HG03354 (cell line): ENCODE measurements around the gene HMGN5.

Experiments used
- ATAC-seq: cut with Tn5 transposase; IDR thresholded peaks from one replicate; pipeline ENCODE4 v1.9.1; 2021; ENCODE audit warnings: mild to moderate bottlenecking; ENCODE audit not compliant: unreplicated experiment, poor library complexity, severe bottlenecking

Gene HMGN5, protein sequence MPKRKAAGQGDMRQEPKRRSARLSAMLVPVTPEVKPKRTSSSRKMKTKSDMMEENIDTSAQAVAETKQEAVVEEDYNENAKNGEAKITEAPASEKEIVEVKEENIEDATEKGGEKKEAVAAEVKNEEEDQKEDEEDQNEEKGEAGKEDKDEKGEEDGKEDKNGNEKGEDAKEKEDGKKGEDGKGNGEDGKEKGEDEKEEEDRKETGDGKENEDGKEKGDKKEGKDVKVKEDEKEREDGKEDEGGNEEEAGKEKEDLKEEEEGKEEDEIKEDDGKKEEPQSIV

DNA sequence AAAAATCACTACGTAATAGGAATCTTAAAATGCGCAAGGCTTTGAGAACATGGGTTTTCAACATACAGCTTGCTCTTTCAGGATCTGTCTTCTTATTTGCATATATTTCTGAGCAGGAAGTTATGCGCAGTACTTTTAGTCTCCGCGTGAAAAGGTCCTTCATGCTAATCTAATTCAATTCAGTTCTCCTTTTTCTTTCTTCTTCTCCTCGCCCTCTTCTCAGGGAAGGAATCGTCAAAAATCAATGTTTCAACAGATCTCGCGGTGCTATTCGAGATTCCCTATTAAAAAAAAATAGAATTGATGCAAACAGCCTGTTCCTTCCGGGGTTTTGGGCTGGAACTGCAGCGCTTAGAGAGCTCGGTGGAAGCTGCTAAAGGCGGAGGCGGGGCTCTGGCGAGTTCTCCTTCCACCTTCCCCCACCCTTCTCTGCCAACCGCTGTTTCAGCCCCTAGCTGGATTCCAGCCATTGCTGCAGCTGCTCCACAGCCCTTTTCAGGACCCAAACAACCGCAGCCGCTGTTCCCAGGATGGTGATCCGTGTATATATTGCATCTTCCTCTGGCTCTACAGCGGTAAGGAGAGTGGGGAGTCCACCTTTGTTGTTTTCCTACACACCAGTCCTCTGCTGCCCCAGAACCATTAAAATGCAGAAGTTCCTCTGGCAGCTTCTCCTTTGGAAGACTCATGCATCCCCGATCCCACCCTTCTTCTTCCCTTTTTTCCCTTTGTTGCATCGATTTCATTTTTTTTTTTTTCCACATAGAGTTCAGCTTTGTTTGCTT lies at the start of gene HMGN5, which contains the start of gene SH3BGRL:
Gene HMGN5, minus strand, starts transcription at position 243 of the 785 bp plus-strand sequence. CDS start 80,364 bp downstream, outside the sequence.
Gene SH3BGRL, plus strand, starts transcription at position 432 of the 785 bp plus-strand sequence. Its CDS starts 99 bp downstream, at position 531.
- peak; percentile 97 for ATAC-seq

DNA sequence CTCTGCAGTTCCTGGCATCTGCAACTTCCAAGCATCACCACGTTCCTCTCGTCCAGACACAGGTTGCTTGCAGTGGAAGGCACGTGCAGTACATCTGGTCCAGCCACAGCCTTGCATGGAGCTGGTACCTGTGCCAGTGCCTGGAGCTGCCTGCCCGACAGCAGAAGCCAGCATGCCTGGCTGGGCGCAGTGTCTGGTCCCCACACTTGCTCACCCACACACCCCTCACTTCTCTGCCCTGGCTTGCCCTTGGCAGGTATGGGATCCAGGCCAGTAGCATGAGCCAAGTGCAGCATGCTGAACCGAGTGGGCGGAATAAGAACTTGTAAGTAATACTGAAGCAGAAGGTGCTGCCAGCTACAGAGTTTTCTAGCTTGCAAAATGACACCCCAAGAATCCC lies 40.0 kb upstream of the HMGN5 start:
- no peak for ATAC-seq

DNA sequence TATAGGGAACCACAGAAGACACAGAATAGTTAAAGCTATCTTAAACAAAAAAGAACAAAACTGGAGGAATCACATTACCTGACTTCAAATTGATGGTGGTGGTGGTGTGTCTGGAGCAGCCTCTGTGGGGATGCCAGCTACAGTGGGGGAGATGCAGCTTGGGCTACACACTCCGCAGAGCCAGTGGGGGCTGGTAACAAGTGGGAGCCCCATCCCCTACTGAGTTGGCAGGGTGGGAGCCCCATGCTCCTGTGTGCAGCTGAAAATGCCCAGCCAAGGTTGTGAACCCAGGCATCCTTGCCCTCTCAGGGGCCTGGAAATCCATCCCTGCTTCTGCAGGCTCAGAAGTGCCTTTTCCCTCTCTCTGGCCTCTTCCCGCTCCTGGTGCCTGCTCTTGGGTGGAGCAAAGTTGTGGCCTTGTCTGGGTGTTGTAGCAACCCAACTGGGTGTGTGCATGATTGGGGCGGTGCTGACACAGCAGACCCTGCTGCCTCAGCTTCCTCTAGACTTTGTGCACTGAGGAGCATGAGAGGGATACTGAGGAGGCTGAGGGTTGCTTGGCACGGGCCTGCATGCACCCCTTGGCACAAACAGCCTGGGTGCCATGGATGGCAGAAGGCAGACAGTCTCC lies 39.1 kb upstream of the HMGN5 start:
- no peak for ATAC-seq

DNA sequence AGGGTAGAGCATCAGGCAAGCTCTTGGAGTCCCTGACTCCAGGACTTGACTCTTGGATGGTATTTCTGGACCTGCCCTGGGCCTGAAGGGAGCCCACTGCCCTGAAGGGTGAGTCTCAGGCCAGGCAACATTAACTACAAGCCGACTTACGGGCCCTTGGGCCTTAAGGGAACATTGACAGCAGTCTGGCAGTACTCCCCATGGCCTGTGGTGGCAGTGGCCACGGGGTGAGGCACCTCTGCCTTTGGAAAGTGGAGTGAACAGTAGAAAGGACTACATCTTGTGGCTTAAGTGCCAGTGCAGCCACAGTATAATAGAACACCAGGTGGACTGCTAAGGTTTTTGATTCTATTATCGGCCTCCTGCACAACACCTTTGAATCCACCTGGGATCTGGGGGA lies 36.5 kb upstream of the HMGN5 start:
- ATAC-seq: no peak

DNA sequence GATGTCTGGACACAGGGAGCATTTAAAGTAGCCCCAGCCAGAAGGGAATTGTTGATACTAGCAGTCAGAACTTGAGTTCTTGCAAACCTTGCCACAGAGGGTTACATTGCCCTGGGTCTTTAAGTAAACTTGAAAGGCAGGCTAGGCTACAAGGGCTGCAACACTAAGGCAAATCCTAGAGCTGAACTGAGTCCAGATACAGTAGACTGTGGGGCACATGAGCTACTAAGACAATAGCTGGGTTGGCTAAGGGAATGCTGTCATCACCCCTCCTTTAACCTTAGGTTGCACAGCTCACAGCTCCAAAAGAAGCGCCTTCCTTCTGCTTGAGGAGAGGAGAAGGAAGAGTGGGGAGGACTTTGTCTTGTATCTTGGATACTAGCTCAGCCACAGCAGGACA lies 35.8 kb upstream of the HMGN5 start:
- ATAC-seq: no peak

DNA sequence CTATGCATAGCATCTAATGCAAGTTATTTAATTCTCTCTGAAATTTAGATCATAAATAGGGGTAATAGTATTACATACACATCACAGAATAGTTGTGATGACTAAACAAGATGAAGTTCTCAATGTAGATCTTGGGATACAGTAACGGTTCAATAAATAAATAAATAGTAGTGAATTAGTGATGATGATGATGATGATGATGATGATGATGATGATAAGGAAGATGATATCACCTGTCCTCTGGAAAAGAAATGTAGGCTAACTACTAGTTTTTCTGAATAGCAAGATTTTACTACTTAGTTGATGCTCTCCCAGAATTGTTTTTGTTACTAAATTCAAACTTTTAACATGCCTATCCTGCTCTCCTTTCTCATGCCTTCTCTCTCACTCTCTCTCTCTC lies 30.5 kb upstream of the HMGN5 start:
- ATAC-seq: no peak

DNA sequence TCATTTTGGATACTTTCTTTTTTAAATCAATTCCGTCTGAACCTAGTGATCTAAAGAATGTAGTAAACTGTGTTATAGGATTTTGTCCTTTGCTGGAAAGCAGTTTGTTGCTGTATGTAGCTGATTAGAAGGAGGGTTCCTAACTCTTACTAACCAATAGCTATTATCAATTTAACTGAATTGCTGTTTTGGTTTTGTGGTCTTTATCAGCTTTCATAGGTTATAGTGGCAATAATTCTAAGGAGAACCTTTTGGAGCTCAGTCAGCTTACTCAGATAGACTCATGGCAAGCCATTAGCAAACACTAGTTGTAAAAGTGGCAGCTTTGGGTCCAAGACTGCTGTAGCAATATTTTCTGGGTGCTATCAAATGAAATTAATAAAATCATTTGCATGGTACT lies 29.8 kb upstream of the HMGN5 start:
- no peak for ATAC-seq

DNA sequence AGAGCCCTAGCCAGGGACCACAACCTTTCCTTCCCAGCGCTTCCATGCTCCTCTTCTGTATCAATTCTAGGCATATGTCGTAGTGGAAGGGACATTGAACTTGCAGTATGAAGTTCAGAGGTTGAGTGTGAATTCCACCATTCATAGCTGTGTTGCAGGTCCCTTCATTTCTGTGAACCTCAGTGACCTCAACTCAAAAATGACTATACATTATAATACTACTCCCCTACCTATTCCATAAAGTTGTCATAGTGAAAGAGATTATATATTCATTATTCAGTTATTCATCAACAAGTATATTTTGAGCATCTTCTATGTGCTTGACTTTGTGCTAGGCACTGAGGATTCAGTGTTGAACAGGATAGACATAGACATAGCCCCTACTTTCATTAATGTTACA lies 28.2 kb upstream of the HMGN5 start:
- peak; percentile 60 for ATAC-seq

DNA sequence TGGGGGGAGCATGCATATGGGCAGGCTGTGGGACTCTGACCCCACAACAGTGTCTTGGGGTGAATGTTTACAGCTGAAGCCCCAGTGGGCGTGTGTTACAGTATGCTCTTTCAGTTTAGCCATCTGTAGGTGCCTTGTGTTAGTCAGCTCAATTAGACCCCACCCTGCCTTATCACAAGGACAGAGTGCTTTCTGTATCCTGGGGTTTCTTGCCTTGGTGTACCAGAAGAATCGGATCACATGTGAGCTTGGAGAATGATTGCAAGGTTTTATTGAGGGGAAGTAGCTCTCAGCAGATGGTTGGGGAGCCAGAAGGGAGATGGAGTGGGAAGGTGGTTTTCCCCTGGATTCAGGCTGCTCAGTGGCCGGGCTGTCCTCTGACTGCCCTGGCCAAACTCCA lies 27.5 kb upstream of the HMGN5 start:
- ATAC-seq: no peak

- ATAC-seq: no peak
Observed at GRCh38 chrX:81215685-81216084, 14.0 kb upstream of the HMGN5 start.

DNA sequence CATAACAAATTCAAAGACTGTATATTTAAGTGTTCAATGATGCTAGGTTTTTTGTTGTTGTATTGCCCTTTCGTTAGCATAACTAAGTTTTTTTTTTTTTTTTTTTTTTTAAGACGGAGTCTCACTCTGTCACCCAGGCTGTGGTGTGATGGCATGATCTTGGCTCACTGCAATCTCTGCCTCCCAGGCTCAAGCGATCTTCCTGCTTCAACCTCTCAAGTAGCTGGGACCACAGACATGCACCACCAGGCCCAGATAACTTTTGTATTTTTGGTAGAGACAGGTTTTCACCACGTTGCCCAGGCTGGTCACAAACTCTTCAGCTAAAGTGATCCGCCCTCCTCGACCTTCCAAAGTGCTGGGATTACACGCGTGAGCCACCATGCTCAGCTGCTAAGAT lies 7.2 kb upstream of the HMGN5 start:
- no peak for ATAC-seq

GRCh38 chrX:81206476-81206875 lies 4.8 kb upstream of the HMGN5 start:
- ATAC-seq: no peak

DNA sequence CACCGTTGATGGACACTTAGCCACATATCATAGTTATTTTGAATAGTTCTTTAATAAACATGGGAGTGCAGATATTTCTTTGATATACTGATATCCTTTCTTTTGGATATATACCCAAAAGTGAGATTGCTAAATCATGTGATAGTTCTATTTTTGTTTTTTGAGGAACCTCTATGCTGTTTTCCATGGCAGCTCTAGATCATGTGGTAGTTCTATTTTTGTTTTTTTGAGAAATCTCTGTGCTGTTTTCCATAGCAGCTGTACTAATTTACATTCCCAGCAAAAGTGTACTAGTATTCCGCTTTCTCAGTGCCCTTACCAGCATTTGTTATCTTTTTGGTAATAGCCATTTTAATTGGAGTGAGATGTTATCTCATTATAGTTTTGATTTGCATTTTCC lies 3.8 kb upstream of the HMGN5 start:
- no peak for ATAC-seq

- ATAC-seq: no peak
Observed at GRCh38 chrX:81202943-81203342, 1.2 kb upstream of the HMGN5 start.

GRCh38 chrX:81202456-81202819 lies 725 bp upstream of the HMGN5 start:
- no peak for ATAC-seq

DNA sequence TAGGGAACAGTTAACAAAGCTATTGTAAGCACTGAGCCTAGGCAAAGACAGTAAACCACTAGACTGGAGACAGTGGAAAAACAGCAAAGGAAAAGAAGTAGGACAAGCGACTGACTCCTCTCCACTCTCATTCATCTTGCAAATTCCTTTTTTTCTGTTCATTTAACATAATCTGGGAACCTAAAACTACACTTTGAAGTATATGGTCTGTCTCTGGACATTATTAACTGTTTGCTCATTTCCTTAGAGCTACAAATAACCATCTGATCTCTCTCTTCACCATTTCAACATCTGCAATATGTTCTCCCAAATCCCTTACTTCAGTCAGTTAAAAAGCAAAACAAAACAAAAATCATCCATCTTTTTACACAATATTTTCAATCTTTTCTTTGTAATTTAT lies 642 bp downstream of the HMGN5 start:
- ATAC-seq: no peak

- peak; percentile 98 for ATAC-seq
Observed at GRCh38 chrX:81195712-81196111, 6.0 kb downstream of the HMGN5 start.

- peak; percentile 10 for ATAC-seq
Observed at GRCh38 chrX:81195259-81195658, 6.5 kb downstream of the HMGN5 start.

GRCh38 chrX:81174286-81174685 lies 27.4 kb downstream of the HMGN5 start:
- peak; percentile 79 for ATAC-seq

GRCh38 chrX:81168391-81168790 lies 33.3 kb downstream of the HMGN5 start:
- ATAC-seq: no peak
